ENCODE results near the gene UQCC3. TPM values are rescaled to one million over a fixed set of nuclear protein-coding genes. Genes with fewer than 3 reads are reported as not detected.

UQCC3 gene
- total and polyA plus RNA-seq, 9 of the 15 experiments (the other 6 are each of a cell fraction or from before 2014, with no cell fraction given): 3.3 to 44.3 (median 8.0) TPM

DNA sequence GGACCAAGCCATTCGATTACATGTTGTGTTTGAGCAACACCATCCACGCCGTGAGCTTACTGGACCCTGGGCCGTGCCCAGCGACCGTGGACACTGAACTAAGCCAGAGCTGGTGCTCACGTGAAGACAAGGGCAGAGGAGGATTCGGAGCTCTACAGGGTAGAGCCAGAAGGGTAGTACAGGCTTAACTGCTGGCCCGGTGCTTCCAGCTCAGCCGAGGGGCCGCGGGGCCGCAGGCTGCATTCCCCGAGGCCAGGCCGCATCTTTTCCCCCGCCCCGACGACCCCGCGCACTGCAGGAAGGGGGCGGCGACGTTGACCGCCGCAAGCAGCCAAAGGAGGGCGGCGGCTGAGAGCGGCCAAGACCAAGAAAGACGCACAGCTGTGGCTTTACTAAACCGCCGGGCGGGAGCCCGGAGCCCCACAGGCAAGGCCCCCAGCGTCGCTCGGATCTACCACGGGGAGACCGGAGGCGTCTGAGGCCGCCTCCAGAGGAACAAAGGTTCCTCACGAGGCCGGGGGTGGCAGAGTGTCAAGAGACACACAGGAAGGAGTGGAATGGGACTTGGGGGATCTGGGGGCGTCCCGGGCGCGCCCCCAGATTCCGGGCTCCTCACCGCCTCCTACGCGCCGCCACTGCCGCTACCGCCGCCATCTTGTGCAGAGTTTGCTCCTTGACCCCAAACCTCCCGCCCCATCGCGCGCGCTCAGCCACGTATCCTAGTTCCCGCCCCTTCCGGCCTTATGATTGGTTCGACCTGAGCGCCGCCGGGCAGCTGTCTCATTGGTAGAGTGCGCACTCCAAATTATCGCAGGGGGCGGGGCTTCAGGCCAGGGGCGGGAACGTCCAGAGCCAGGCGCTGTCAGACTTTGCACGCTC is 25.3 kb upstream of the UQCC3 start, which contains the start of gene GANAB (continued):
- TF ChIP-seq ESRRA (IDR thresholded peaks at IDR 0.05; ENCODE audit: borderline replicate concordance, low read depth) (peak; percentile 51; the same call in 1 of the 2 replicates), E2F5 (CRISPR knock-in tag; IDR thresholded peaks at IDR 0.05) (peak; percentile 71; the same call in 1 of the 2 replicates), ZNF444 (CRISPR knock-in tag; IDR thresholded peaks at IDR 0.05) (no peak), POLR2G (IDR thresholded peaks at IDR 0.05; ENCODE audit: low read depth, low read length) (peak; percentile 98), RBFOX2 (IDR thresholded peaks at IDR 0.05; ENCODE audit: low read depth, low read length) (peak; percentile 97), RB1 (IDR thresholded peaks at IDR 0.05; ENCODE audit: low read depth) (peak; percentile 75; the same call in 1 of the 2 replicates), SMC3 (conservative IDR thresholded peaks at IDR 0.05; ENCODE audit: insufficient read depth, low read depth, low read length) (0 out of 2 replicates have a peak, but pooled peaks have one; percentile 8), FOXP1 (CRISPR knock-in tag; IDR thresholded peaks at IDR 0.05) (no peak; the same call in none of the 2 replicates), POLR2AphosphoS2 (IDR thresholded peaks at IDR 0.05; ENCODE audit: low read length) (peak; percentile 98), ELF2 (CRISPR knock-in tag; IDR thresholded peaks at IDR 0.05) (0 out of 2 replicates have a peak, but pooled peaks have one; percentile 48), PHF8 (IDR thresholded peaks at IDR 0.05; ENCODE audit: borderline replicate concordance, low read length) (peak; percentile 84), EGR1 (conservative IDR thresholded peaks at IDR 0.05) (peak; percentile 97), C11orf30 (IDR thresholded peaks at IDR 0.05; ENCODE audit: low read depth) (peak; percentile 78), ETS1 (conservative IDR thresholded peaks at IDR 0.05; ENCODE audit: control insufficient read depth, low read depth, low read length) (peak; percentile 74), NFYB (IDR thresholded peaks at IDR 0.05; ENCODE audit: extremely low read depth, insufficient read length) (peak; percentile 56)
- TF ChIP-seq, protein P1, sequence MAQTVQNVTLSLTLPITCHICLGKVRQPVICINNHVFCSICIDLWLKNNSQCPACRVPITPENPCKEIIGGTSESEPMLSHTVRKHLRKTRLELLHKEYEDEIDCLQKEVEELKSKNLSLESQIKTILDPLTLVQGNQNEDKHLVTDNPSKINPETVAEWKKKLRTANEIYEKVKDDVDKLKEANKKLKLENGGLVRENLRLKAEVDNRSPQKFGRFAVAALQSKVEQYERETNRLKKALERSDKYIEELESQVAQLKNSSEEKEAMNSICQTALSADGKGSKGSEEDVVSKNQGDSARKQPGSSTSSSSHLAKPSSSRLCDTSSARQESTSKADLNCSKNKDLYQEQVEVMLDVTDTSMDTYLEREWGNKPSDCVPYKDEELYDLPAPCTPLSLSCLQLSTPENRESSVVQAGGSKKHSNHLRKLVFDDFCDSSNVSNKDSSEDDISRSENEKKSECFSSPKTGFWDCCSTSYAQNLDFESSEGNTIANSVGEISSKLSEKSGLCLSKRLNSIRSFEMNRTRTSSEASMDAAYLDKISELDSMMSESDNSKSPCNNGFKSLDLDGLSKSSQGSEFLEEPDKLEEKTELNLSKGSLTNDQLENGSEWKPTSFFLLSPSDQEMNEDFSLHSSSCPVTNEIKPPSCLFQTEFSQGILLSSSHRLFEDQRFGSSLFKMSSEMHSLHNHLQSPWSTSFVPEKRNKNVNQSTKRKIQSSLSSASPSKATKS (CRISPR knock-in tag; IDR thresholded peaks at IDR 0.05): no peak
- TF ChIP-seq, protein P2, sequence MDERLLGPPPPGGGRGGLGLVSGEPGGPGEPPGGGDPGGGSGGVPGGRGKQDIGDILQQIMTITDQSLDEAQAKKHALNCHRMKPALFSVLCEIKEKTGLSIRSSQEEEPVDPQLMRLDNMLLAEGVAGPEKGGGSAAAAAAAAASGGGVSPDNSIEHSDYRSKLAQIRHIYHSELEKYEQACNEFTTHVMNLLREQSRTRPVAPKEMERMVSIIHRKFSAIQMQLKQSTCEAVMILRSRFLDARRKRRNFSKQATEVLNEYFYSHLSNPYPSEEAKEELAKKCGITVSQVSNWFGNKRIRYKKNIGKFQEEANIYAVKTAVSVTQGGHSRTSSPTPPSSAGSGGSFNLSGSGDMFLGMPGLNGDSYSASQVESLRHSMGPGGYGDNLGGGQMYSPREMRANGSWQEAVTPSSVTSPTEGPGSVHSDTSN (CRISPR knock-in tag; IDR thresholded peaks at IDR 0.05; ENCODE audit: low read depth): 0 out of 2 replicates have a peak, but pooled peaks have one; percentile 16
- TF ChIP-seq, protein P2 (tag; conservative IDR thresholded peaks at IDR 0.05; ENCODE audit: low read depth): no peak
